ENCODE measurements around the gene BRD2.
A peak's percentile ranks its signal among the peaks of the same experiment; 100 is the strongest.

Gene BRD2

DNA sequence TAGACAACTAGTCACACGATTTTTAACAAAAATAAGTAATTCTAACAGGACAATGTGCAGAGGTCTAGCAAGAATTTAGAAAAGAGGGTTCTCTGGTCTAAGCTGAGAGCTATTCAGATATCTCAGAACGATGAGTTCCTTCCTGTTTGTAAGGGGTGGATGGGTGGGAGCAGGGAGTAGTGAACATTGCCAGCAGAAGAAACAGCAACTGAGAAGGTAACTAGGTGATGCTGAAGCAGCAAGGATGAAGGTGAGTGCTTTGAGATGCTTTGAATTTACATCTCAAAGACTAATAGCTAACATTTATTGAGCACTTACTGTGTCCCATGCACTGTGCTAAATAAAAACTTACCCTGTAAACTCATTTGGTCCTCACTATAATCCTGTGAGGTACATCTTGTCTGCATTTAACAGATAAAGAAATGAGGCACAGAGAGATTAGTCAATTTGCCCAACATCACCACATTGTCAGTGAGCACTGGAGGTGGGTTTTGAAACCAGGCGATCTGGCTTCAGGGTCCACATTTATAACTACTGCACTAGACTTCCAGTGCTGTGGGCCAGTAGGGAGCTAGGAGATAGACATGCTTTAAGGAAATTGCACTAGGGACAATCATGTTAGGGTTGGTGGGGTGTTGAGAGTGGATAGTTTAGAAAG, 15.7 kb downstream of the BRD2 start:
- Mint-ChIP-seq H3K36me3 (ENCODE audit: low read depth) (peaks cover 29% of the 10 kb centered on the region), H3K27me3 (ENCODE audit: low read depth) (no peaks in the 10 kb centered on the region), H3K27ac (peak overlapping the region; percentile 68), H3K9me3 (no peaks in the 10 kb centered on the region), H3K4me3 (no peak overlapping the region), H3K4me1 (ENCODE audit: low read depth) (peaks cover 26% of the 10 kb centered on the region)

- peaks cover 23% of the 10 kb centered on the region for H3K36me3 Mint-ChIP-seq (ENCODE audit: low read depth)
- no peaks in the 10 kb centered on the region for H3K27me3 Mint-ChIP-seq (ENCODE audit: low read depth)
- H3K9me3 Mint-ChIP-seq, result no peaks in the 10 kb centered on the region
- H3K4me3 Mint-ChIP-seq, result no peak overlapping the region
- peak overlapping the region; percentile 35 for H3K27ac Mint-ChIP-seq
- H3K4me1 Mint-ChIP-seq (ENCODE audit: low read depth), result peaks cover 23% of the 10 kb centered on the region
Observed at GRCh38 chr6:32984622-32985389, 16.4 kb downstream of the BRD2 start.

GRCh38 chr6:32989368-32989767, 21.0 kb downstream of the BRD2 start:
- Mint-ChIP-seq H3K4me3 (no peak overlapping the region), H3K4me1 (ENCODE audit: low read depth) (peaks cover 13% of the 10 kb centered on the region), H3K9me3 (no peaks in the 10 kb centered on the region), H3K27me3 (ENCODE audit: low read depth) (peaks cover 22% of the 10 kb centered on the region), H3K27ac (no peak overlapping the region), H3K36me3 (ENCODE audit: low read depth) (no peaks in the 10 kb centered on the region)

DNA sequence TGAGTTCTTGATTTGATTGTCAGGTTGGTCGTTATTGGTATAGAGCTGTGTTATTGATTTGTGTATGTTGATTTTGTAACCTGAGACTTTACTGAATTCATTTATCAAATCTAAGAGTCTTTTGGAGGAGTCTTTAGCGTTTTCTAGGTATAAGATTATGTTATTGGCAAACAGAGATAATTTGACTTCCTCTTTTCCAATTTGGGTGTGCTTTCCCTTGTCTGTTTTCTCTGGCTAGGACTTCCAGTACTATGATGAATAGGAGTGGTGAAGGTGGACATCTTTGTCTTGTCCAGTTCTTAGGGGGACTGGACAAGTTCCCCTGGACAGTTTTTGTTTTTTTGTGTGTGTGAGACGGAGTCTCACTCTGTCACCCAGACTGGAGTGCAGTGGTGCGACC, 23.6 kb downstream of the BRD2 start:
- Mint-ChIP-seq H3K36me3 (ENCODE audit: low read depth) (no peaks in the 10 kb centered on the region), H3K4me1 (ENCODE audit: low read depth) (peaks cover 7% of the 10 kb centered on the region)

GRCh38 chr6:32993363-32993973, 25.1 kb downstream of the BRD2 start:
- Mint-ChIP-seq H3K4me3 (no peak overlapping the region), H3K27ac (no peak overlapping the region), H3K4me1 (ENCODE audit: low read depth) (no peaks in the 10 kb centered on the region), H3K9me3 (no peaks in the 10 kb centered on the region), H3K27me3 (ENCODE audit: low read depth) (peaks cover 39% of the 10 kb centered on the region), H3K36me3 (ENCODE audit: low read depth) (no peaks in the 10 kb centered on the region)

More for the DNA sequence above, 23.6 kb downstream of the BRD2 start:
- no peaks in the 10 kb centered on the region for H3K9me3 Mint-ChIP-seq
- H3K27ac Mint-ChIP-seq, result no peak overlapping the region
- H3K4me3 Mint-ChIP-seq, result no peak overlapping the region
- peaks cover 32% of the 10 kb centered on the region for H3K27me3 Mint-ChIP-seq (ENCODE audit: low read depth)

- H3K4me3 Mint-ChIP-seq, result no peak overlapping the region
- no peak overlapping the region for H3K27ac Mint-ChIP-seq
- peaks cover 50% of the 10 kb centered on the region for H3K27me3 Mint-ChIP-seq (ENCODE audit: low read depth)
- no peaks in the 10 kb centered on the region for H3K36me3 Mint-ChIP-seq (ENCODE audit: low read depth)
- no peaks in the 10 kb centered on the region for H3K9me3 Mint-ChIP-seq
- H3K4me1 Mint-ChIP-seq (ENCODE audit: low read depth), result peaks cover 6% of the 10 kb centered on the region
Observed at GRCh38 chr6:32995448-32995847, 27.1 kb downstream of the BRD2 start.

DNA sequence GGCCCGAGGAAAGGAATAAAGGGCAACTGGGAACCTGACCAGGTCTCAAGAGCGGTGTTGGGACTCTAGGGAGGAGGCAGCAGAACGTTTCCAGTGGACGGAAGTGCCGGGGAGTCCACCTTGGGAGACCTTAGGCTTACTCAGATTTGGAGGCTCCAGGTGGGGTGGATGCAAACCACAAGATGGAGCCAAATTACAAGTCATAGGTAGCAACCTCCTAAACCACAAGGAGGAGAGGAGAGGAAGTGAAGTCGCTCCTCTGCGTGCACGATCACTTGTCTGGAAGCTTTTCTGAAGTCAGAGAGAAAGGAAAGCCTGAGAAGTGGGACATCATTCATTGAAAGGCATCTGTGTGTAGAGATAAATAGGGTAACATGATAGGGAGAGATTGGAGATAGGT, 31.7 kb downstream of the BRD2 start:
- no peak overlapping the region for H3K27ac Mint-ChIP-seq
- H3K36me3 Mint-ChIP-seq (ENCODE audit: low read depth), result no peaks in the 10 kb centered on the region
- H3K4me1 Mint-ChIP-seq (ENCODE audit: low read depth), result peaks cover 6% of the 10 kb centered on the region
- peaks cover 47% of the 10 kb centered on the region for H3K27me3 Mint-ChIP-seq (ENCODE audit: low read depth)
- no peaks in the 10 kb centered on the region for H3K9me3 Mint-ChIP-seq
- H3K4me3 Mint-ChIP-seq, result no peak overlapping the region

- Mint-ChIP-seq H3K27me3 (ENCODE audit: low read depth) (peaks cover 38% of the 10 kb centered on the region), H3K27ac (no peak overlapping the region), H3K9me3 (no peaks in the 10 kb centered on the region), H3K4me3 (no peak overlapping the region), H3K36me3 (ENCODE audit: low read depth) (no peaks in the 10 kb centered on the region), H3K4me1 (ENCODE audit: low read depth) (peaks cover 6% of the 10 kb centered on the region)
Observed at GRCh38 chr6:33001685-33002084, 33.3 kb downstream of the BRD2 start.

GRCh38 chr6:33004940-33005339, 36.5 kb downstream of the BRD2 start:
- H3K27ac Mint-ChIP-seq, result no peak overlapping the region
- no peaks in the 10 kb centered on the region for H3K36me3 Mint-ChIP-seq (ENCODE audit: low read depth)
- peaks cover 16% of the 10 kb centered on the region for H3K4me1 Mint-ChIP-seq (ENCODE audit: low read depth)
- no peaks in the 10 kb centered on the region for H3K9me3 Mint-ChIP-seq
- peaks cover 46% of the 10 kb centered on the region for H3K27me3 Mint-ChIP-seq (ENCODE audit: low read depth)
- no peak overlapping the region for H3K4me3 Mint-ChIP-seq

- peaks cover 46% of the 10 kb centered on the region for H3K27me3 Mint-ChIP-seq (ENCODE audit: low read depth)
- H3K4me3 Mint-ChIP-seq, result no peak overlapping the region
- peaks cover 11% of the 10 kb centered on the region for H3K4me1 Mint-ChIP-seq (ENCODE audit: low read depth)
- no peaks in the 10 kb centered on the region for H3K36me3 Mint-ChIP-seq (ENCODE audit: low read depth)
- no peak overlapping the region for H3K27ac Mint-ChIP-seq
- no peaks in the 10 kb centered on the region for H3K9me3 Mint-ChIP-seq
Observed at GRCh38 chr6:33007831-33008400, 39.5 kb downstream of the BRD2 start.

DNA sequence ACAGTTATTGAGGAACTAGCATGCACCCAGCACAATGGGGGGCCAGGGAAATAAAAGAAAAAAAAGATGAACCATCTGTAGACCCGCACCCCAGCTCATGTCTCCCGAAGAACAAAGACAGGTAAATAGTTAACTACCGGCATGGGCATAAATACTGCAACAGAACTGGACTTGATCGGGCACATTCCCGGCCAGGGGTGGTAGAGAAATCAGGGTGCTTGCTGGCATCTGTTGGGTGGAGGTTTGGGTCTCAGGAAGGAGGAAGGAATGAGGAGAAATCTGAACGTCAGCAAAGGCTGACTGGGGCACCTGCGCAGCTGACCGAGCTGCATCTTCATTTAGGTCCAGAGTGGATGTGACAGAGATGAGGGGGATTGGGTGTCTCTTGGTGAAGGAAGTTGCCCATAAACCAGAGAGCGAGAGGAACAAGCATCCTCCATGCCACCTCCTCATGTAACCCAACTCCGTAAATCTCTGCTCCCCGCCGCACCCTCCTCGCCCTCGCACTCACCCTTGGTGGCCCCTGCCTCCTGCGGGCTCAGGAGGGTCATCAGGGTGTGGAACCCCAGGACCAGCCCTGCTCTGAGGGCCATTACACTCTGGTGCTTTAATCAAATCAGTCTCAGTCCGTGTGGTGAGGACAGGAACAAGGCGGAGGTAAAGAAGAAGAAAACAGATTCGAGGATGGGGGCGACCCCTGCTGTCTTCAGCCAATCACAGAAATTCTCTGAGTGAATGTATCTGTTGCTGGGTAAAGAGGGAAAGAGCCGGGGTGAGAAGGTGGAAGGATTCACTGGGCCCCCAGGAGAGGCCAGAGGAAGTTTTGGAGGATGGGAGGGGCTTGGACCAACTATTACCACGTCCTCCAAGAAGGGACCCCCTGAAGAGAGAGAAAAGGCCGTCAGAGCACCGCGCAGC, 40.8 kb downstream of the BRD2 start, which contains the start of gene HLA-DOA:
Gene HLA-DOA, minus strand, starts transcription at position 648 of the 918 bp plus-strand sequence.
- Mint-ChIP-seq H3K27me3 (ENCODE audit: low read depth) (peaks cover 46% of the 10 kb centered on the region), H3K4me3 (peak within 1 kb of the TSS; percentile 61), H3K27ac (peak within 1 kb of the TSS; percentile 67), H3K4me1 (ENCODE audit: low read depth) (peaks cover 11% of the 10 kb centered on the region), H3K36me3 (ENCODE audit: low read depth) (no peaks in the 10 kb centered on the region), H3K9me3 (no peaks in the 10 kb centered on the region)

GRCh38 chr6:33010356-33010755, 42.0 kb downstream of the BRD2 start:
- Mint-ChIP-seq H3K27me3 (ENCODE audit: low read depth) (peaks cover 50% of the 10 kb centered on the region), H3K36me3 (ENCODE audit: low read depth) (no peaks in the 10 kb centered on the region), H3K9me3 (no peaks in the 10 kb centered on the region), H3K27ac (no peak overlapping the region), H3K4me1 (ENCODE audit: low read depth) (peaks cover 14% of the 10 kb centered on the region), H3K4me3 (no peak overlapping the region)

DNA sequence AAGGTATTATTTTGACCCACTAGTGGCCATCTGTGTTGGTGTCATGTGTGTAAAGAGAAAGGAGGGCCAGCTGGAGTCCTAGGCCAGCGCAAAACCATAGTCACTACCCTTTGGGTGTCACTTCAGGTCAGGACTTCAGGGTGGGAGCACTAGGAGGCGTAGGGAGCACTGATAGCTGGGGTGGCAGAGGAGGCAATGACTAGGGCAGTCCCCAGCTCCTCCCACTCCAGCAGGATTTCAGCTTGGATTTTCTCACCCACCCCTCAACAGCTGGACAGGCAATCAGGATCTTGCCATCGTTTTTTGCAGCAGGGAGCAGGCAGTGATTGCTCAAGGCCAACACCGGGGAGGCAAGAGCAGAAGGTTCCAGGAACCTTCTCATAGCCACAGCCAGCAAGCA, 45.2 kb downstream of the BRD2 start:
- Mint-ChIP-seq H3K27ac (no peak overlapping the region), H3K27me3 (ENCODE audit: low read depth) (peaks cover 38% of the 10 kb centered on the region), H3K36me3 (ENCODE audit: low read depth) (no peaks in the 10 kb centered on the region), H3K9me3 (no peaks in the 10 kb centered on the region), H3K4me3 (no peak overlapping the region), H3K4me1 (ENCODE audit: low read depth) (peaks cover 22% of the 10 kb centered on the region)
